Stimulated activated CD8-positive, alpha-beta memory T cell treated with anti-CD3 and anti-CD28 coated beads, Interleukin-12 subunit alpha, Interleukin-12 subunit beta, amount 100 ng/mL, for 4 hours (primary cell): ENCODE results near the gene SLIT1.

ENCODE experiments used
- DNase-seq: peaks from one replicate; pipeline ENCODE4 v3.0.0-alpha.2; 2020; ENCODE audit warnings: low read depth

The SLIT1 gene

DNA sequence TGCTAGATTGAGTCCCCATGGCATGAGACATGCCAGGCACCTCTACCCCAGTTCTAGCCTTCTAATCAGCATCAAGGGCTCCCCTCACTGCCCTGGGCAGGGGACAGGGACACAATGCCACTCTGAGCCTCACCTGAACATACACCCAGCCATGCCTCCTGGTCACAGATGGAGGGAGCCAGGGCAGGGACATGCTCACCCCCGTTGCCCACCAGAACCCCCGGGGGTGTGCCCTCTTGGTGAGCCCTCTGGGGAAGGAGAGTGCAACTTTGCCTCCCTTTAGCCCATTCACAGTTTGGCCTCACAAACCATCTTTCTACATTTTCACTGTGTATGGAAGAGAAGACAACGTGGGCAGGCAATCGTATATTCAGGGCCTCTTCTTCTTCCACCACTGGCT is 186.4 kb downstream of the SLIT1 start:
- no peak for DNase-seq

DNA sequence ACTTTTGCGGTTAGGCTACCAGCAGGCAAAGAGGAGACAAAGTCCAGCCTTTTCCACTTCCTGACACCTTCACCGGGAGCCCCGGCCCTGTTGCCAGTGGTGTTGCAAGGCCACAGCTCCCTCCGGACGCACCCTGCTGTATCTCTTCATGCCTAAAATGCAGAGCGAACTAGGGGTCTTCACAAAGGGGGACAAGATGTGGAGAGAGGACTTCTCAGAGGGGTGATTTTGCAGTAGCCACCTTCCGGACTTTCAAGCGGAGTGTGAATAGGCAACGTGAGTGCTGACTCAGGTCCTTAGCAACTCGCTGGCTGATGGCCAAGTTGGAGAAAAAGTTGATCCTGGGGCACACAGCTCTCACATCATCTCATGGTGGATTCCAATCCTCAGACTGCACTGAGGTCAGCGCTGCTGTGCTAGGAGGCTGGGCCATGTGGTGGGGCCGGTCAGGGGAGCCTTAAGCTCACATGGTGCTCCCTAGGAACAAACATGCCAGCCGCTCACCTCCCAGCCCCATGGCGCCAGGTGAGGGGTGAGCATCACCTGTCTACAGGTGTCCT is 187.3 kb downstream of the SLIT1 start:
- no peak for DNase-seq

DNA sequence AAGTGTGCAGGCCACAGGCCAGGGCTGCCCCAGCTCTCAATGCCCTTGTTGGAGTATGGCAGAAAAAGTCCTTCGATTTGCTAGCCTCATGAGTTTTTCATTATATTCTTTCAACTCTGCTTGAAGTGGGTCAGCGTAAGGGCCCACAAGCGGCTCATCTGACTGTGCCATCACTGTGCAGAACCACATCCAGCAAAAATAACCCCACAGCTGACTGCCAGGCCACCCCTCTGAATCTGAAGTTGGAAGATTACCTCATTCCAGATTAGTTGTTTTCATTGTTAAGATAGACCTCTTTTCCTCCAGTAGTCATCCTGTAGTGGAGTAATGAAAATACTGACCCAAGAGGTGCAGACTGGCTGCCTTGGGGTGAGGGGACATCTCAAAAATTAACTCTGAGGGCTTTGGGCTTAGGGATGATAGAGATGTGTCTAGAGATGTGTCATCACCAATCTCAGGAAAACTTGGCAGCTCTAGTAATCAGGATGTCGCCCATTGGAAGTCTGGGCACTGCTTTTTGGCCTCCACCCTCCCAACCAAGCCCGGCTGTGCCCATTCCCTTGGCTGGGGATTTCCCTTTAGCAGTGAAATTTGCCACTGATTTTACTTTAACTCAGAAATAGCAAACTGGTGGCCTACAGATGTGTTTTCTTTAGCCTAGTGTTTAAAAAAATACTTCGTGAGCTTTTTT is 189.3 kb downstream of the SLIT1 start:
- DNase-seq: no peak

DNA sequence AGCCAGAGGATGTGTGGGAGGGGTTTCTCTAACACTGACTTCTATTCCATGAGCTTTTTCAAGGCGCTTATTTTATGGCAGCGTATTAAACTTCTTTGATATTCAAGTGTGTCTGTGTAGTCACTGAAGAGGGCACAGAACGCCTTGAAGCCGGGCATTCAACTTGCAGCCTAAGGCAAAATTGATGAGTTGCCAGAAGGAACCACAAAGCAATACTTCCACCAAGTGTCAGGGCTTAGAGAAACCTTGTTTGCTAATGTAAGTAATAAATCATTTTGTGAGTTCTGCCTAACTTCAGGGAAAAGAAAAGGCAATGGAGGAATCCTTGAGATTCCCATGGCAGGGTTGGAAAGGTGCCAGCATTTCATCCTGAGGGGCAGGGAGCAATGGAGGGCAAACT is 189.9 kb downstream of the SLIT1 start:
- DNase-seq: no peak

DNA sequence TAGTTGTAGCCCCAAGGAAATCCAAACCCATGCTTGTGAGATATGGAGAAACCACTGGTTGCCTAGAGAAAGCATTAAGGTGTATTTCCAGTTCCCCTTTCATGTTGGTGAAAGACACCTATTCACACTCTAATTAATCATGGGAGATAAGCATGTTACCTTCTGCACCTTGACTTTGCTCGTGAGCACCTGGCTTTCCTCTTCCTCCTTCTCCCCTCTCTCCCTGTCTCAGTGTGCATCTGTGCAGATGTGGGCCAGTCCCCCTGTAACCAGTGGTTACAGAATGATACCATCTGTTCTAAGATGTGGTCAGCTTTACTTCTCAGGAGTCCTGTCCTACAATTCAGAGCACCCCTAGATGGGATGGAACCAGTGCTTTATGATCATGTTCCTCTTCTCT is 193.0 kb downstream of the SLIT1 start:
- no peak for DNase-seq

DNA sequence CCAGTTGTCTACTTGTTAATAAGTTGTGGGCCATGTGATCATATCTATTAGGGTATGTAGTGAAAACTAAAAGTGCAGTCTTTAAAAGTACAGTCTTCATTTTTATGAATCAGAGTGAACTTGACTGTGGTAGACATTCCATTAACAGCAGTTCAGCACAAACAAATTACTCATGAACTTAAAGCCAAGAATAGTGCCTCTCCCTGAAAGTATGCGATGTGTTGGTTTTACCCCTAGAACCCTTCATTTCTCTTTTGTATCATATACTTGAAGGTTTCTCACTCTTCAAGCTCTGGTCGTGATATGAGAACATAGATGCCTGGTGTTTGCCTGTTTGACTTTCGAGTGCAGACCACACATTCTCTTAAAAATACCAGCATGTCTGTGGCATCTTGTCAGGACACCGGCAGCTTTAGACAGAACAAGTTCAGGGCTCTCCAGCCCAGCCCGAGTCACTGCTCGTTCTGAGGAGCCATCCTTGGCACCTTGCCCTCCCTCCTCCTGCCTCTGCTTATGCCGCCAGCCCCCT is 194.4 kb downstream of the SLIT1 start:
- no peak for DNase-seq

DNA sequence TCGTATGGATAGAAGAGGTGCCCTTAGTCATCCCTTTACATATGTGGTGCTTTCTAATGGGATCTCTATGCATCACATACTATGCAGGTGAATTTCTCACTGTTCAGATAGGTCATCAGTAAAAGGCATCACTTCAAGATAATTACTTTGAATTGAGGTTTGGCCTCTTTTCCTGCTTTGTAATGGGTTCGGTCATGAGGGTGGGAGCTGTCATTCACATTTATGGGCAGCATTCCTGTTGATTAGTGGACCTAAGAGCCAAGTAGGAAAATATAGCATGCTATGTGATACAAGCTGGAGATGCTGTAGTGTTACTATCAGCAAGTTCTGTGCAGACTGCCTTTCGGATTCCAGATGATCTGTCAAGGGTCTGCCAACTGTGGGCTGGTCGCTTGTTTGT is 197.3 kb downstream of the SLIT1 start:
- DNase-seq: no peak

DNA sequence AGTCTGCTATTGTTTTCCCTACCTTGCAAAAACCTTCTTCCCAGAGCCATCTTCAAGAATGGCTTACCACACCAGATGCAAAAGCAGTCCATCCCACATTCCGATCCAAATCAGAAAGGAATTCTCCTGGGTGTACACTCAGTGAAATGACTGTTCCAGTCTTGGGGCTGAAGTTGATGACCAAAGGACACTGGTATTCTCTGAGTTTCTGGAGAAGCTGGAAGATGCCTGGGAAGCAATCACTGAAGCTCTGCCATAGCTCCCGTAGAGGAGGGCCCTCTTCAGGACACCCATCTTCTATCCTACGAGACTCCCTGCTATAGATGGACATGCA is 197.9 kb downstream of the SLIT1 start:
- DNase-seq: no peak

DNA sequence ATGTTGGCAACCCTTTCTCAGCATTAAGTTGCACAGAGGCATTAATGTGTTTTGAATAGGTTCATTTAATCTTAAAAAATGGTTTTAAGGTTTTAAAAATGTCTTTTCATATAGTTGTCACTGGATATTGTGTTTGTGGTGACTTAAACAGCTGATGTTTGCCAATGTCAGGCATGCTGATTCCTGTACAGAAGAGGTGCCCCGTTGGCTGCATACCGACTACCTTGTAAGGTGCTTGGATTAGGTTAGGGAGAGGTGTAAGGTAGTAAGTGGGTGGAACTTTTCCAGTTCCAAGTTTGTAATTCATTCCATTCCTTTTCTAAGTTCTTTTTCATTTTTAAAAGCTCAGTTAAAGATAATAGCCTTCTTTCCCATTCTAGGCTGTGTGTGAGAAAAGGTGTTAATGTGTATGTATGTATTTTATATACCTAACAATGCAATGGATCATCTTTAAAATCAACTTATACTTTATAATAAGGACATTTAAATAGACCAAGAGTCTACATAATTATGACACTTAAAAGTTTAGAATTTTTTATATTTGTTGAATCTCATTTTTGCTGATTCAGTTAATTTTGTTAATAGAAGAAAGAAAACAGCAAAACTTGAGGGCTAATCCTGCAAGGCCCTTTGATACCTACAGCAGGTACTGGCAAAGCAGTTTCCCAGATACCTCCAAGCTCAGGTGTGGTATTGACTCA is 198.5 kb downstream of the SLIT1 start:
- DNase-seq: no peak

DNA sequence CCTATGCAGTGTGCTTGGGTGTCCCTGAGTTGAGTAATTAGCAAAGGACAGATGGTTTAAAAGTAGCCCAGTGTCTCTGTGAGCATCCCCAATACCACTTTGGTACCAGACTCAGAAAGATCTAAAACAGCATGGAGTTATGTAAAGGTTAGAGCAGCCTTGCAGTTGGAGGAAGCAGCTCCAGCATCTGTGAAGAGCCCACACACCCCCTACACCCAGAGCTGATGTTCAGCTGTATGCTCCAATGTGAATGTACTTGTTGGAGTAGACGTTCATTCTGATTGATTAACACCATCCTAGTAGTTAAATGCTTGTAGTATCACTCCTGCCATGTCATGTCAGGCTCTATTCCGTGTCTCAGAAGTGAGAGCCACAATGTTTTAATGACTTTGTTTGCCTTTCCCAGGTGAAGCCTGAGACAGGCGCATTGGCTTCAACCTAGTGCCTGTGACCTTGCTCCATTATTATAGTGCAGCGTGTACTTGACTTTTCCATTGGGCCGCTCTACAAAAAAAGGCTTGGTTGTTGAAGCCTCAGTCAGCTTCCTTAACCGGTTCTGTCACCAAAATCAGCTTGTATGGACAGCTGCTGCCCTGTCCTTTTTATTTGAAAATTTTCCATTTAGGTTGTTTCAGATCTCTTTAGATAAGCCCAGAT is 199.4 kb downstream of the SLIT1 start:
- no peak for DNase-seq

DNA sequence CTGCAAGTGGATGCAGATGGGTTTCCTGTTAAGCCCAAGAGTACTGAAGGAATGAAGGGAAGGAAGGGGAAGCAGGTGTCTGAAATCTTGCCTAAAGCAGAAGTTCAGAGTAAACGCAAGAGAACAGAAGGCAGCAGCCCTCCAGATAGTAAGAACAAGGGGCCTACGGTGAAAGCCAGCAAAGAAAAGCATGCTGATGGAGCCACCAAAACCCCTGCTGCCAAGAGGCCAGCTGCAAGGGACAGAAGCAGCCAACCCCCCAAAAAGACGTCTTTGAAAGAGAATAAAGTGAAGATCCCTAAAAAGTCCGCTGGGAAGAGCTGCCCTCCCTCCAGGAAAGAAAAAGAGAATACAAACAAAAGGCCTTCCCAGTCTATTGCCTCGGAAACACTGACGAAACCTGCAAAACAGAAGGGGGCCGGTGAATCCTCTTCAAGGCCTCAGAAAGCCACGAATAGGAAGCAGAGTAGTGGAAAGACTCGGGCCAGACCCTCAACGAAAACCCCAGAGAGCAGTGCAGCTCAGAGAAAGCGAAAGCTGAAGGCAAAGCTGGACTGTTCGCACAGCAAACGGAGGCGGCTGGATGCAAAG is 201.1 kb downstream of the SLIT1 start:
- no peak for DNase-seq

DNA sequence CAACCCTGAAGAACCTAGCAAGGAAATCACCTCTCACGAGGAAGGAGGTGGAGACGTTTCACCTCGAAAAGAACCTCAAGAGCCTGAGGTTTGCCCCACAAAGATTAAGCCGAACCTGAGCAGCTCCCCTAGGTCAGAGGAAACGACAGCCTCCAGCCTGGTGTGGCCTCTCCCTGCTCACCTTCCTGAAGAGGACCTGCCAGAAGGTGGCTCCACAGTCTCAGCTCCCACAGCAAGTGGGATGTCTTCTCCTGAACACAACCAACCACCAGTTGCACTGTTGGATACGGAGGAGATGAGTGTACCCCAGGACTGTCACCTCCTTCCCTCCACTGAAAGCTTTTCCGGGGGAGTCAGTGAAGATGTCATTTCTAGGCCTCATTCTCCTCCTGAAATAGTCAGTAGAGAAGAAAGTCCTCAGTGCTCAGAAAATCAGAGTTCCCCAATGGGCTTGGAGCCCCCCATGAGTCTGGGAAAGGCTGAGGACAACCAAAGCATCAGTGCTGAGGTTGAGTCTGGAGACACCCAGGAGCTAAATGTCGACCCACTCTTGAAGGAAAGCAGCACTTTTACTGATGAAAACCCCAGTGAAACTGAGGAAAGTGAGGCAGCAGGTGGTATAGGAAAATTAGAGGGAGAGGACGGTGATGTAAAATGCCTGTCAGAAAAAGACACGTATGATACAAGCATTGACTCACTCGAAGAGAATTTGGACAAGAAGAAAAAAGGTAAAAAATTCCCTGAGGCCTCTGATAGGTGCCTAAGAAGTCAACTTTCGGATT is 203.4 kb downstream of the SLIT1 start:
- no peak for DNase-seq

DNA sequence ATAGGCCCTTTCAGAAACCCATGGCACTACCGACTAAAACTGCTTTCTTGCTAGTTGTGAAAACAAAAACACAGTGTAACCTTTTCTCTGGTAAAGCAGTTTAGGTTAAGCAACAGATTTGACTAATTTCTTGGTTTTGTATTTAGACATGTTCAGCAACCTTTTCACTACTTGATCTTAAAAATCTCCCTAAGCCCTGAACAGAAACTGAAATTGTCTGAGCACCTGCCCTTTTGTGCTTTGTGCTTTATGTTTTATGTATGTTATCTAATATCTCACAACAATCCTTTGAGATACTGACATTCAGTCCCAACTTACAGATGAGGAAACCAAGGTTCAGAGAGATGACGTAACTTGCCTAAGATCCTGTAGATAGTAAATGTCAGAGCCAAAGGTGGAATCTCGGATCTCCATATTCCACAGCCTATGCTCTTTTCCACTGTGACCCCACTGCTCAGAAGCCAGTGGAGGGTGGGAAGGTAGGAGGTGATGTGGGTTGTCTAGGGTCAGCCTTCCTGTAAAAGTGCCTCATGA is 207.1 kb downstream of the SLIT1 start:
- no peak for DNase-seq

DNA sequence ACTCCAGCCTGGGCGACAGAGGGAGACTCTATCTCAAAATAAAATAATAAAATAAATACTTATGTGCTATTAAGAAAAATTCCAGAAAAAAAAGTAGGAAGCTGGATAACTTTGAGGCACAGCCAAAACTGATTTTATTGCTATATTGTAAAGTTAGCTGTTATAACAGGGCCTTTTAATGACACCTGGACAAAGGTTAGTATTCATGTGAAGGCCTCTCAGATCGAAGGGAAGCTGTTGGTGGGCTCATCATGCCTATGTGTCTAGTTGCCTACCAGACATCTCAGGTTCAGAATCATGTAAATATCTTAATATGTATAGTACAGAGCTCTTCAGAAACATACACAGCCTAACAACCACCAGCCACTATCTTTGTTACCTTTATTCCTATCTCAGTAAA is 210.6 kb downstream of the SLIT1 start:
- no peak for DNase-seq

DNA sequence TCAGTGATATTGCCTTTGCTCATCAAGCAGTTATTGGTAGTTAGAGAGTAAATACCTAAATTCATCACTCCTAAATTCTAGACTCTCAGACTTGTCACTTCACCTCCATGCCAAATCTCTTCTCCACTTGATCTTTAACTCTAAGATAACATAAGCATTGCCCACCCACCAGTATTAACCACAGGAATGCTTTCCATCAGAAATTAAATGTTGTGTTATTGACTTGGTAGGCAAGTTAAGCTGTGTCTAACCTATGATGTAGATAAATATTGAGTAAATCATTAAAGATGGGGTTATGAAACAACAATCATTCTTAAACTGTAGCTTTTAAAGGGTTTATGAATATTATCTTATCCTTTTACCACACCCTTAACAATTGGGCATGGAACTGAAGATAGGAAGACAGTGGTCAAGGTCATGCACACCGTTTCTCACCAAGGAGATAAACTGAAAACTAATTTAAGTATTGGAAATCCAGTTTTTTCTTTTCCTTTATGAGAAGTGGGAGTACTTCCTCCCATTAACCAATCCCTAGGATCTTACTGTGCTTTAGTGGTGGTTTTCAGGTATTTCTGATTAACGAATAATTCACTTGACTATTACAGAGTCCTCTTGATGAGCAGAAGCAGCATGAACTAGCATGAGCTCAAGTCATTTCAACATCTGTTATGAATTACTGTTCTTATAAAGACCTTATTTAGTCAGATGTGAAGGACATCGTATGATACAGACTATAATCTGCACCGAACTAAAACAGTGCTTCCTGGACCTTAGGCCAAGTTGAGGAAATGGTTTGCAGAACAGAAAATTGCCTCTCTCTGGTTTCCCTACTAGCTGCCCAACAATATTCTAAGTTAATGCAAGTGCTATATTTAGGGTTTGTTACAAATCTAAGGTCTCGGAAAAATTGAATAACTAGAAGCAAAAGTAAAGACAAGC is 211.7 kb downstream of the SLIT1 start:
- DNase-seq: no peak

DNA sequence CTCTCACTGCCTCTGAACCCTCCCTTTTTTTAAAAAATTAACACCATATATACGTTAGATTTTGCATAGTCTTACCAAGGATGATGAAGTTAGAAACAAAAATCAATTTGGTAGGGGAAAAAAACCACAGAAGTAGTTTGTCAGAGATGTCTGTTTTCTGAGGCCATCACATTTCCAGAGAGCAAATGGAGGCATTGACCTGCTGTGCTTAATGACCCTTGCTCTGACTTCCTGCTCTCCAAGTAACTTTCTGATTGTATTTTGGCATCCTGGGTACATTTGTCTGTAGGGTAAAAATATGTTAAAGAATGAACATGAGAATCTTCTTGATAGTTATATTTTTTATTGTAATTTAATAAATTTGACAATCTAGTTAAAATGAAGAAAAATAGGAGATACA is 213.5 kb downstream of the SLIT1 start:
- DNase-seq: no peak

DNA sequence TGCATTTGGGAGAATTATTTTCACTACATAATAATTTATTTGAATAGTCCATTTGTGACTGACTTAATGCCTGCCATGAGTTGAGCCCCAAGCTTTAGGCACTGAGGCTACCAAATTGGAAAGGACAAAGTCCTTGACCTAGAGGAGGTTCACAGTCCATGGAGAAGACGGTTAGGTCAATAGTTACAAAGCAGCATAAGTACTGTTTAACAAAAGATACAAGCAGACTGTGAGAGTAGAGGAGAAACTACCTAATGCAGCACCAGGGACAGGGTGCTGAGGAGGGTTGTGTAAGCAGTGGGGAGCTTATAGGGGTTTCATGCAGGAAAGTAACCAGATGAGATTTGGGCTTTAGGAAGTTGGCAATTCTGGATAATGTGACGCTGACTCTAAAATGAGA is 214.4 kb downstream of the SLIT1 start:
- no peak for DNase-seq

DNA sequence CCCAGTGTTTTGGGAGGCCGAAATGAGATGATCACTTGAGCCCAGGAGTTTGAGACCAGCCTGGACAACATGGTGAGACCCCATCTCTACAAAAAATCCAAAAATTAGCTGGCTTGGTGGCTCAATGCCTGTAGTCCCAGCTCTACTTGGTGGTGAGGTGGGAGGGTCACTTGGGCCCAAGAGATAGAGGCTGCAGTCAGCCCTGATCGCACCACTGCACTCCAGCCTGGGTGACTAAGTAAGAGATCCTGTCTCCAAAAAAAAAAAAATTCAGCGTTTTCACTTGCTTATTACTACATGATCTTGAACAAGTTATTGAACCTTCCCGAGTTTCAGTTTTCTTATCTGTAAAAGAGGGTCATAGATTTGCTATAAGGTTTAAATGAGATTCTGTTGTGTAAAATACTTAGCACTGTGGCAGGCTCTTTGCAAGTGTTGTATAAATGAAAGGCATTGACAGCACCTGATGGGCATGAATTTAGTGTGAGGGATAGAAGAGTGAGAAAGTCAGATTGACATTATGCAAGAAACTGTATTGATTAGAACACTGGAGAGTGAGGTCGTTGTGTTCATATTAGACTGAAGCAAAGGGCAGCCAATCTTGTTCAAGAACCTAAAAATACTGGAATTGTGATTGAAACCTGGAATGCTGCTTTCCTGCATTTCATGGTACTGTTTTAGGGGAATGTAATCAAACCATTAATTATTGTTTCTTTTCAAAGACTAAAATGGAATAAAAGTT is 216.9 kb downstream of the SLIT1 start:
- DNase-seq: no peak

DNA sequence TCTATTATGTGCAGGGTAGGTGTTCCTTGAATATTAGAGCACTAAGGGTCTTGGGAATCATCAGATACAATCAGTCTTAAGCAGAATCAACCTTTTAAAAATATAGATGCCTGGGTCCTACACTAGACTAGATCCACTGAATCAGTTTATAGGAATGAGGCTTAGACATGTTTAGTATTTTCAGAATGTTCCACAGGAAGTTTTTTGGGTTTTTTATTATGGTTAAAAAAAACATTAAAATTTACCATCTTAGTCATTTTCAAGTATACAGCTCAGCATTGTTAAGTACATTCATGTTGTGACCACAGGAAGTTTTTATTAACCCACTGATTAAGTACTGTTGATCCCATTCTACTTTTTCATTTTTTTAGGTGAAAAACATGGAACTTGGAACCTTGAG is 217.9 kb downstream of the SLIT1 start:
- DNase-seq: no peak

DNA sequence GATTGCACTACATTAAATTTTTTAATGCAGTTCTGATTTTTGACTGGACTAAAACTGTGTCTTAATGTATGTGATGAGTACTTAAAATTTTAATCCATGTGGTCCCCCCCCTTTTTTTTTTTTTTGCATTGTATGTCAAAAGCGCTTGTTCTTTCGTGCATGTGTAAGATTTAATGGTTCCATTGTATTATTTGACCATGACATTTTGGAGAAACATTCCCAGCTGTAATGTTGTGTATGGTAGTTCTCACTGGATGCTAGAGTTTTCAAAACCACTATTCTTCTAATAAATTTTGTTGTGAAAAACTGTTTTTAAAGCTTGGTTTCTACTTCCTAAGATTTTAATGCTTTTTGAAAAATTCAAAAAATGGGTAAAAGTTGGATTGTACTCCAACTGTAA is 221.6 kb downstream of the SLIT1 start:
- no peak for DNase-seq
